GM12878 (cell line): ENCODE measurements around the gene SLU7. TPM values are rescaled to one million over a fixed set of nuclear protein-coding genes. Genes with fewer than 3 reads are reported as not detected.

Experiments
- ATAC-seq: fragments of 200-7000 bp; cut with Tn5 transposase; 3 replicates; pipeline ENCODE4 v1.9.1; 2020; ENCODE audit warnings: mild to moderate bottlenecking, moderate library complexity
- BruUV-seq: library from RNA; stranded (reverse); fragments of 400-500 nt; replicated peaks from 2 replicates; lab custom pipeline; 2021; lab: Mats Ljungman, UMichigan
- CTCF ChIA-PET: fragments of 300-600 bp; sonication (Branson Sonifier 250); formaldehyde crosslinking; extraction: SDS; loops from one replicate; lab custom pipeline; 2021; ENCODE audit warnings: inconsistent platforms; lab: Yijun Ruan, JAX
- POLR2A ChIA-PET: fragments of 350-600 bp; formaldehyde crosslinking; extraction: SDS; loops from one replicate; lab custom pipeline; 2021; ENCODE audit warnings: inconsistent platforms; lab: Charles Lee
- RAD21 ChIA-PET: fragments of 300-600 bp; sonication (Branson Sonifier 250); formaldehyde crosslinking; loops from one replicate; lab custom pipeline; 2023; ENCODE audit warnings: antibody characterized with exemption; ENCODE audit not compliant: unreplicated experiment; lab: Charles Lee
- SMC1A ChIA-PET: fragments of 300-600 bp; sonication (Branson Sonifier 250); formaldehyde crosslinking; loops from one replicate; lab custom pipeline; 2023; ENCODE audit not compliant: unreplicated experiment, uncharacterized antibody; lab: Charles Lee
- DNase-seq: peaks from one replicate; pipeline ENCODE4 v3.0.0-alpha.2; 2011; ENCODE audit warnings: low read depth, low spot score
- FAIRE-seq: peaks from 3 replicates; lab custom pipeline; 2011; peaks lifted over from hg19 to GRCh38; lab: Jason Lieb, UNC
- H2AFZ ChIP-seq: 2 replicates; pipeline ENCODE4 v1.6.0; 2011; ENCODE audit warnings: low read depth, low read length, control low read depth; ENCODE audit not compliant: control insufficient read depth
- H3K27ac ChIP-seq: 2 replicates; pipeline ENCODE4 v1.5.1; 2011; ENCODE audit warnings: control low read depth; ENCODE audit not compliant: control insufficient read depth, insufficient read depth
- H3K27me3 ChIP-seq, 2 experiments: replicated peaks in 1 of 2; 2 replicates each; pipeline versions ENCODE4 v1.6.0 to v1.6.1; 2011; ENCODE audit warnings: low read length in 1 of 2; ENCODE audit not compliant: control insufficient read depth in 2 of 2, insufficient read depth in 2 of 2
- H3K36me3 ChIP-seq, 2 experiments: 2 replicates each; pipeline ENCODE4 v1.5.1; 2011; ENCODE audit warnings: low read length in 1 of 2; ENCODE audit not compliant: control insufficient read depth in 2 of 2, insufficient read depth in 2 of 2
- H3K4me1 ChIP-seq: 2 replicates; pipeline ENCODE4 v1.6.1; 2011; ENCODE audit warnings: mild to moderate bottlenecking, low read length, moderate library complexity, mixed read lengths; ENCODE audit not compliant: control insufficient read depth, insufficient read depth
- H3K4me2 ChIP-seq: 2 replicates; pipeline ENCODE4 v1.6.0; 2011; ENCODE audit warnings: control low read depth; ENCODE audit not compliant: control insufficient read depth, insufficient read depth
- H3K4me3 ChIP-seq: fragments of 200-600 bp; sonication (generic); 2 replicates; pipeline ENCODE4 v1.5.1; 2016
- H3K79me2 ChIP-seq: 2 replicates; pipeline ENCODE4 v1.6.0; 2011; ENCODE audit warnings: low read length; ENCODE audit not compliant: control insufficient read depth, insufficient read depth
- H3K9ac ChIP-seq: 2 replicates; pipeline ENCODE4 v1.8.0; 2011; ENCODE audit warnings: low read length, control low read depth, mixed read lengths; ENCODE audit not compliant: control insufficient read depth, insufficient read depth
- H3K9me3 ChIP-seq: replicated peaks from 3 replicates; pipeline ENCODE4 v1.5.1; 2011; ENCODE audit warnings: mild to moderate bottlenecking, low read length; ENCODE audit not compliant: control insufficient read depth, insufficient read depth
- H4K20me1 ChIP-seq: 2 replicates; pipeline ENCODE4 v1.6.0; 2011; ENCODE audit not compliant: control insufficient read depth, insufficient read depth
- ASH2L ChIP-seq: fragments of 300-600, 200-600 bp; sonication (generic); IDR thresholded peaks from 2 replicates; pipeline ENCODE4 v1.6.1; 2017; ENCODE audit warnings: low read depth, mild to moderate bottlenecking, borderline replicate concordance
- ATF3 ChIP-seq: IDR thresholded peaks from 2 replicates; pipeline ENCODE4 v1.6.1; 2011; ENCODE audit warnings: low read depth, mild to moderate bottlenecking, low read length, moderate library complexity, borderline replicate concordance; ENCODE audit errors: extremely low read depth
- BCLAF1 ChIP-seq: fragments of 450-650 bp; IDR thresholded peaks from 2 replicates; pipeline ENCODE4 v1.6.1; 2017; ENCODE audit warnings: antibody characterized with exemption, mild to moderate bottlenecking, moderate library complexity
- KAT2A ChIP-seq: conservative IDR thresholded peaks from 2 replicates; pipeline ENCODE4 v1.6.1; 2011; ENCODE audit warnings: low read depth, low read length; ENCODE audit not compliant: control insufficient read depth
- MAX ChIP-seq: IDR thresholded peaks from 2 replicates; pipeline ENCODE4 v1.6.1; 2012; ENCODE audit warnings: low read depth, low read length, improper control_type of control experiment
- RELB ChIP-seq: fragments of 450-650 bp; IDR thresholded peaks from 2 replicates; pipeline ENCODE4 v1.6.1; 2017; ENCODE audit warnings: low read depth, mild to moderate bottlenecking, moderate library complexity
- ZBTB40 ChIP-seq: fragments of 450-650 bp; IDR thresholded peaks from 2 replicates; pipeline ENCODE4 v1.6.1; 2016; ENCODE audit warnings: mild to moderate bottlenecking, moderate library complexity, borderline replicate concordance
- ZNF384 ChIP-seq: IDR thresholded peaks from 2 replicates; pipeline ENCODE4 v1.6.1; 2012; ENCODE audit warnings: low read depth, mild to moderate bottlenecking, low read length, improper control_type of control experiment, borderline replicate concordance
- WGBS: methylation state at CpG from one replicate; pipeline ENCODE4 v1.1.6; 2016; ENCODE audit warnings: low lambda C conversion rate; ENCODE audit not compliant: insufficient replicate concordance, insufficient coverage; ENCODE audit errors: missing lambda C conversion rate; 5-methylcytosine and 5-hydroxymethylcytosine counted together
- in situ Hi-C: fragments of 300-500 bp; cut with MboI; formaldehyde crosslinking; loops from 9 replicates; pipeline ENCODE4 v1.14.3; 2018; ENCODE audit warnings: mixed read lengths
- intact Hi-C: fragments of 100-400 bp; cut with micrococcal nuclease; formaldehyde crosslinking; loops from one replicate; pipeline ENCODE4 v1.14.2; 2022; ENCODE audit not compliant: unreplicated experiment
- polyA plus RNA-seq, 11 experiments: library from polyadenylated mRNA; depleted of rRNA in 4 of 11; unstranded in 6 of 11; stranded (reverse) in 5 of 11; fragments of >200 nt; fragmentation: Nextera tagmentation in 4 of 11; fragmentation: Illumina TruSeq in 1 of 11; extraction: Ambion mirVana in 4 of 11; extraction: Trizol in 1 of 11; gene quantifications; 1 replicate in 1 of 11; 2 replicates in 10 of 11; pipeline versions ENCODE4 v1.2.1 to v1.2.3, GENCODE V29; 2011 to 2016; ENCODE audit warnings: inconsistent platforms in 2 of 11, missing spikeins in 2 of 11, low read depth in 1 of 11
- total RNA-seq, 4 experiments: library from RNA; depleted of rRNA in 3 of 4; stranded (reverse); fragments of >200 nt in 3 of 4; fragmentation: Illumina TruSeq in 1 of 4; extraction: Trizol in 1 of 4; gene quantifications; 2 replicates each; pipeline versions ENCODE4 v1.2.1 to v1.2.3, GENCODE V29; 2013 to 2021

SLU7 gene
- total and polyA plus RNA-seq, 10 of the 15 experiments (the other 5 are each of a cell fraction or from before 2014, with no cell fraction given): 32.7 to 55.2 (median 46.6) TPM

GRCh38 chr5:160375701-160376100 lies 43.2 kb downstream of the SLU7 start:
- peaks cover under 1 to 8% of the 10 kb centered on the region in 2 experiments; a peak in 2 of 4 replicates for H3K27me3 ChIP-seq
- TF ChIP-seq BCLAF1 (no peak), ASH2L (no peak), RELB (no peak), ZBTB40 (no peak), MAX (no peak), ZNF384 (no peak), ATF3 (no peak), KAT2A (no peak)
- ChIA-PET SMC1A (interaction anchor here (0.6 kb wide), 1 partner anchor 645 kb away, joined by 3 read pairs; no protein-coding TSS in a partner anchor), POLR2A (no interaction called here), CTCF (no interaction called here), RAD21 (no interaction called here)
- no peaks in the 10 kb centered on the region for H3K9me3 ChIP-seq
- no TSS peak for BruUV-seq
- in situ Hi-C loops (no loop called here), intact Hi-C loops (no loop called here)
- no peak overlapping the region for H2AFZ ChIP-seq
- H4K20me1 ChIP-seq: no peaks in the 10 kb centered on the region
- no peaks in the 10 kb centered on the region for H3K4me1 ChIP-seq
- no peak for DNase-seq
- WGBS: 19% methylated on average over 2 of the region's 2 CpGs
- no peak overlapping the region for H3K4me2 ChIP-seq
- no peak for FAIRE-seq
- no peaks in the 10 kb centered on the region for H3K79me2 ChIP-seq
- no peak overlapping the region for H3K27ac ChIP-seq
- no peak for ATAC-seq
- no peak overlapping the region for H3K9ac ChIP-seq
- H3K4me3 ChIP-seq: no peak overlapping the region
- H3K36me3 ChIP-seq: no peaks in the 10 kb centered on the region
